ENCODE data around the gene MTFP1. TPM values are rescaled to one million over a fixed set of nuclear protein-coding genes. Genes with fewer than 3 reads are reported as not detected.

MTFP1 gene
- total and polyA plus RNA-seq, 9 donors = 1.7 to 10.9 (median 6.3) TPM

GRCh38 chr22:30429887-30430286 is 4.3 kb downstream of the MTFP1 start:
- Histone ChIP-seq H3K27ac (no peak overlapping the region), H3K4me1 (ENCODE audit: insufficient read depth) (peaks cover 1% of the 10 kb centered on the region), H3K9me3 (no peaks in the 10 kb centered on the region), H3K27me3 (no peaks in the 10 kb centered on the region), H3K4me3 (no peak overlapping the region), H3K36me3 (no peaks in the 10 kb centered on the region)
- intact Hi-C loops (cut with DNase I) = loop anchor here in 1 of 4 donors (10.0 kb wide), 1 partner anchor 165 kb away; the partner anchor contains the start of gene PES1
- TF ChIP-seq EP300 (IDR thresholded peaks at IDR 0.05) (no peak), CTCF (IDR thresholded peaks at IDR 0.05) (no peak), POLR2A (IDR thresholded peaks at IDR 0.05) (no peak)
- WGBS, 3 donors = 57 to 65% (median 62%) methylated on average over 4 of the region's 4 CpGs
- no peak for DNase-seq

GRCh38 chr22:30430933-30431332 is 5.4 kb downstream of the MTFP1 start:
- no peaks in the 10 kb centered on the region for H3K9me3 ChIP-seq
- H3K36me3 ChIP-seq = no peaks in the 10 kb centered on the region
- no peaks in the 10 kb centered on the region for H3K4me1 ChIP-seq (ENCODE audit: insufficient read depth)
- H3K27ac ChIP-seq = no peak overlapping the region
- 66 to 79% (median 75%) methylated on average over 4 of the region's 4 CpGs for WGBS, 3 donors
- intact Hi-C loops (cut with DNase I) = no loop called here
- no peaks in the 10 kb centered on the region for H3K27me3 ChIP-seq
- H3K4me3 ChIP-seq = no peak overlapping the region
- no peak for DNase-seq
- TF ChIP-seq CTCF (IDR thresholded peaks at IDR 0.05) (no peak), POLR2A (IDR thresholded peaks at IDR 0.05) (no peak), EP300 (IDR thresholded peaks at IDR 0.05) (no peak)

- TF ChIP-seq POLR2A (IDR thresholded peaks at IDR 0.05) = no peak
- TF ChIP-seq EP300 (IDR thresholded peaks at IDR 0.05) = no peak
- TF ChIP-seq CTCF (IDR thresholded peaks at IDR 0.05) = no peak
- 92 to 95% (median 95%) methylated on average over 4 of the region's 4 CpGs for WGBS, 3 donors
- no peaks in the 10 kb centered on the region for H3K27me3 ChIP-seq
- H3K27ac ChIP-seq = no peak overlapping the region
- H3K9me3 ChIP-seq = no peaks in the 10 kb centered on the region
- no peaks in the 10 kb centered on the region for H3K36me3 ChIP-seq
- intact Hi-C loops (cut with DNase I) = no loop called here
- DNase-seq = no peak
- no peaks in the 10 kb centered on the region for H3K4me1 ChIP-seq (ENCODE audit: insufficient read depth)
- H3K4me3 ChIP-seq = no peak overlapping the region
Observed at GRCh38 chr22:30432096-30432495, 6.5 kb downstream of the MTFP1 start.

- intact Hi-C loops (cut with DNase I) = no loop called here
- no peak for TF ChIP-seq EP300 (IDR thresholded peaks at IDR 0.05)
- TF ChIP-seq CTCF (IDR thresholded peaks at IDR 0.05) = no peak
- TF ChIP-seq POLR2A (IDR thresholded peaks at IDR 0.05) = no peak
- 55 to 68% (median 61%) methylated on average over 2 of the region's 2 CpGs for WGBS, 3 donors
- no peaks in the 10 kb centered on the region for H3K36me3 ChIP-seq
- no peaks in the 10 kb centered on the region for H3K27me3 ChIP-seq
- no peaks in the 10 kb centered on the region for H3K9me3 ChIP-seq
- H3K4me1 ChIP-seq (ENCODE audit: insufficient read depth) = no peaks in the 10 kb centered on the region
- no peak overlapping the region for H3K4me3 ChIP-seq
- DNase-seq = no peak
- no peak overlapping the region for H3K27ac ChIP-seq
Observed at GRCh38 chr22:30432520-30432919, 7.0 kb downstream of the MTFP1 start.
